ENCODE data around the gene BRAT1. TPM values are rescaled to one million over a fixed set of nuclear protein-coding genes. Genes with fewer than 3 reads are reported as not detected.

Gene BRAT1
- polyA plus RNA-seq, 3 donors from 2014 or later = 15.0 to 42.4 (median 19.2) TPM

DNA sequence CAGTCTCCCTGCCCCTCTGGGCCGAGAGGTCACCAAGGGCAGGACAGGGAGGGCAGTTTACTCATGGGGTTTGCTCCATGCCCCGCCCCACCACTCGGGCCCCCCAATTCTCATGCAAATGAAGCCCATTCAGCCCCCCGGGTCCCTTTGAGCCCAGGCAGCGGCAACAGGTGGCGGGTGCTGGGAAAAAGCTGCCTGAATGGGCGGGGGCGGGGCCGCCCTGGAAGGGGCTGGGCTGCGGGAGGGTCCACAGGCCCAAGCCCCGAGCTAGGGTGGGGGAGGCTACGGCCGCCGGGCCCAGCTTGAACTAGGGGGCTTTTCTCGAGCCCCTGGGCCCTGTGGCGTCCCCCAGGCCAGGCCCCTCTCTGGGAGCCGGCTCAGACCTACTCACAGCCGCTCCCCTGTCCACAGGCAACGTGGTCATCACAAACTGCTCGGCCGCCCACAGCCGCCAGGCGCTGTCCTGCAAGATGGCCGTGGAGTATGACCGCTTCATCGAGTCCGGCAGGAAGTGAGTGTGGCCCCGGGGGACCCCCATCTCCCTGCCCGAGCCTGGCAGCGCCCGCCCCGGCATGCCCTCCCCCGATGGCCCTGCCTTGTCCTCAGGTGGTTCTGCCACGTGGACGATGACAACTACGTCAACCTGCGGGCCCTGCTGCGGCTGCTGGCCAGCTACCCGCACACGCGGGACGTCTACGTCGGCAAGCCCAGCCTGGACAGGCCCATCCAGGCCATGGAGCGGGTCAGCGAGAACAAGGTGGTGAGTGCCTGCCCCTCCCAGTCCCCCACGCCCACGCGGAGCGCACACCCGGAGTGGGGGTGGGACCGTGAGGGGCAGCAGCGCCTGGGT, 30.3 kb downstream of the BRAT1 start:
- Mint-ChIP-seq H3K36me3 (peaks cover 4 to 5% (median 5%) of the 10 kb centered on the region in 3 donors), H3K4me3 (no peak overlapping the region), H3K27ac (peak overlapping the region in 2 of 6 donors; percentile 17 to 57), H3K27me3 (ENCODE audit: low read depth in 3 of 3) (peaks cover 22 to 57% (median 55%) of the 10 kb centered on the region in 3 donors), H3K9me3 (no peaks in the 10 kb centered on the region), H3K4me1 (peaks cover 55 to 57% of the 10 kb centered on the region in 2 donors)
- no peak for DNase-seq

DNA sequence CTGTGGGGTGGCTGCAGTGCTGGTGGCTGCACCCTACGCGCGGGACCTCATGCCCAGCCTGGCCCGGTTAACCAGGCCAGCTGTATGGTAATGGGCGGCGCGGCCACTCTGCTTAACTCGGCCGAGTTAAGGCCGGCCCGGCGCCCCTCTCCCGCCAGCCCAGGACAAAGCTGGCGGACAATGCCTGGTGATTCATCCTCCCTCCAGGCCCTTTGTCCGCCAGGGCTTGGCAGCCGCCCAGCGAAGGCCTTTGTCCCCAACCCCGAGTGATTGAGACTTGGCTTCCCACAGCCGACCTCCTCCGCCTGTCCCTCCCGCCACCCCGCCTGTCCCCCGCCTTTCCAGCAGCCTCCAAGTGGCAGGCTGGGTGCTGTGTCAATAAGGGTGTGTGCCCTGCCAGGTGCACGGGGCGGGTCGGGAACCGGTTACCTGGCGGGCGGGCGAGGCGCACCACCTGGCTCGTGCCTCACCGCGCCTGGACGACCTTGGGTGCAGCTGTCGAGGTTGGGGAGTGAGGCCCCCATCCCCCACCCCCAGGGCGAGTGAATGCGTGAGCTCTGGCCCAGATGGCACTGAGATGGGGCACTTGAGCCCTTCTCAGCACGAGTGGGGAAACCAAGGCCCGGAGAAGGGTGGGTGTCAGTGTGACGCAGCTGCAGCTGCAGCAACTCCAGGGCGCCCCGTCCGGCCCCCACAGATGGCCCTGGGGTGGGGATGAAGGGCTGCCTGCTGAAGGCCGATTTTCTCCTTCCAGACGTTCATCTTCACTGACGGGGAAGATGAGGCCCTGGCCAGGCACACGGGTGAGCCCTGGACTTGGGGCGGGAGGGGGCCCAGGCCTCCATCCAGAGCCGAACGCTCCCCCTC, 31.1 kb downstream of the BRAT1 start:
- DNase-seq = no peak
- Mint-ChIP-seq H3K4me3 (peak overlapping the region; percentile 33 to 94 (median 58)), H3K27me3 (ENCODE audit: low read depth in 3 of 3) (peaks cover 20 to 51% (median 46%) of the 10 kb centered on the region in 3 donors), H3K9me3 (no peaks in the 10 kb centered on the region), H3K4me1 (peaks cover 47 to 49% of the 10 kb centered on the region in 2 donors), H3K36me3 (peaks cover 4 to 5% (median 5%) of the 10 kb centered on the region in 3 donors), H3K27ac (peak overlapping the region in 3 of 6 donors; percentile 17 to 57 (median 34))

GRCh38 chr7:2523461-2523936, 31.8 kb downstream of the BRAT1 start:
- Mint-ChIP-seq H3K9me3 (no peaks in the 10 kb centered on the region), H3K4me3 (peak overlapping the region; percentile 93 to 97 (median 94)), H3K27me3 (ENCODE audit: low read depth in 3 of 3) (peaks cover 20 to 50% (median 45%) of the 10 kb centered on the region in 3 donors), H3K4me1 (peaks cover 42 to 43% of the 10 kb centered on the region in 2 donors), H3K36me3 (peaks cover 4 to 5% (median 5%) of the 10 kb centered on the region in 3 donors), H3K27ac (peak overlapping the region; percentile 92 to 97 (median 96))
- no peak for DNase-seq

- peaks cover 15 to 50% (median 40%) of the 10 kb centered on the region in 3 donors for H3K27me3 Mint-ChIP-seq (ENCODE audit: low read depth in 3 of 3)
- peaks cover 4 to 5% (median 5%) of the 10 kb centered on the region in 3 donors for H3K36me3 Mint-ChIP-seq
- peak overlapping the region; percentile 93 to 97 (median 94) for H3K4me3 Mint-ChIP-seq
- H3K9me3 Mint-ChIP-seq = no peaks in the 10 kb centered on the region
- H3K4me1 Mint-ChIP-seq = peaks cover 42 to 43% of the 10 kb centered on the region in 2 donors
- peak overlapping the region; percentile 92 to 97 (median 96) for H3K27ac Mint-ChIP-seq
- no peak for DNase-seq
These were observed 32.4 kb downstream of the BRAT1 start for GRCh38 chr7:2522780-2523433.

DNA sequence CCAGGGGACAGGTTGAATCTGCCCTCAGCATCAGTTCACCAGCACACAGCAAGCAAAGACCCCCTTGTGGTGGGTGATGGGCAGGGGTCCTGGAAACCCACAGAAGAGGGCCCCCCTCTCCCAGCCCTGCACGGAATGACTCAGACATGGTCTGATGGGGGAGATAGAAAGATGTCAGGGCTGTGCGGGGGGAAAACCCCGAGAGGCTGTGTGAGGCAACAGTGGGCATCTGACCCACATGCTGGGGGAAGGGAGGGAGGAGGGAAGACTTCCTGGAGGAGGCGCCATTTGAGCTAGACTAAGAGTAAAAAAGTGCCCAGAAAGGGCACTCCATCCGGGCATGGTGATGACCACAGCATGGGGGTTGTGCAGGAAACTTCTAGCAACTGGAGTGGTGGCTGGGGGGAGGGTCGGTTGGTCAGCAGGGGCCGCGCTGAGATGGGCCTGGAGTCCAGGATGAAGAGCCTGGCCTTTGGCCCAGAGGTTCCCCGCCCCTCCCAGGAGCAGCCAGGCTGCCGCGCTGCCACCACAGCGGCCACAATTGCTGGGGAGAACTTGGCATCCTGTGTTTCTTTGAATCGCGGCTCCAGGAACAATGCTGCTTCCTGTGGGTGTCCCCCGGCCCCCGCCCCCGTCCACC, 33.3 kb downstream of the BRAT1 start:
- Mint-ChIP-seq H3K27ac (peak overlapping the region; percentile 92 to 97 (median 96)), H3K4me3 (peak overlapping the region; percentile 93 to 97 (median 94)), H3K27me3 (ENCODE audit: low read depth in 3 of 3) (peaks cover 15 to 48% (median 33%) of the 10 kb centered on the region in 3 donors), H3K4me1 (peaks cover 37 to 39% of the 10 kb centered on the region in 2 donors), H3K9me3 (no peaks in the 10 kb centered on the region), H3K36me3 (peaks cover 0 to 5% (median 0%) of the 10 kb centered on the region in 3 donors)
- peak; percentile 74 to 81 (median 80) for DNase-seq

DNA sequence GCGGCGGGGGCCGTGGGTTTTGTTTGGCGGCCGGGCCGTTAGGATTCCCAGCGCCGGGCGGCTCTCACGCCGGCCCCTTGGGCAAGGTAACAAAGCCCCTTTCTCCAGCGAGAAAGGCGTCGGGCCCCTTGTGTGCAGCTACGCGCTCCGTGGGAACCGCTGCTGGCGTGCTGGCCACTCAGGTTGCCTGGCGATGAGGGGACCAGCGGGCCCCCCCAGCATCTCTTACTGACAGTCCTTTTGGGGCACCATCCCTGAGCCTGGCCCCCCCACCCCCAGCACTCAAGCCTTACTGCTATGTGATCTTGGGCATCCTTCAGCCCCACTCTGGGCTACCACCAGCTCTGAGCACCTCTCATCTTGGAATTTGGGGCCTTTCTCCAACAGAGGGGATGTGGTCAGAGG, 34.0 kb downstream of the BRAT1 start:
- H3K4me3 Mint-ChIP-seq = peak overlapping the region; percentile 93 to 97 (median 94)
- H3K36me3 Mint-ChIP-seq = peaks cover 0 to 5% (median 0%) of the 10 kb centered on the region in 3 donors
- H3K27me3 Mint-ChIP-seq (ENCODE audit: low read depth in 3 of 3) = peaks cover 15 to 47% (median 31%) of the 10 kb centered on the region in 3 donors
- no peak for DNase-seq
- peaks cover 37% of the 10 kb centered on the region in 2 donors for H3K4me1 Mint-ChIP-seq
- peak overlapping the region; percentile 92 to 97 (median 96) for H3K27ac Mint-ChIP-seq
- H3K9me3 Mint-ChIP-seq = no peaks in the 10 kb centered on the region

DNA sequence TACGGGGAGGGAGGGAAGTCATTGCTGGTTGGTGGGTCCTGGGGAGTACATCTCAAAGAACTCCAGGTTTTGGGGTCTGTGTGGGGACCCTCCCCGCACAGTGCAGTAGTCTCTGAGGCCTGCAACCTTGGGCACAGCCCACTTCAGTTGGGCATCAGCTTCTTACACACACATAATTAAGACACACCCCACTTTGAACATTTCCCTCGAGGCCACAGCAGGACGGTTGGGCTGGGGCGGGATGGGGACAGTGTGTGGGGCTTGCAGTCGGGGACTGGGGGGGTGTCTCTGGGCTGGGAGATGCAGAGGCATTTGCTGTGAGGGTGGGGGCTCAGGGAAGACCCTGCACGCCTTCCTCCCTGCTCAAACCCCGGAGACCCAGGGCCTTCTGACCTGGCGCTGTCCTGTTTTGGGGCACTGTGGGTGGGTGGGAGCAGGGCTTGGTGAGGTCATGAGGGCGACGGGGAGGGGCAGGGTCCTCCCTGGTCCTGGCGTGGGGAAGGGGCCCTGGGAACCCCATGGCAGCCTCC, 34.5 kb downstream of the BRAT1 start:
- H3K9me3 Mint-ChIP-seq = no peaks in the 10 kb centered on the region
- H3K36me3 Mint-ChIP-seq = peaks cover 0 to 5% (median 0%) of the 10 kb centered on the region in 3 donors
- DNase-seq = no peak
- H3K27ac Mint-ChIP-seq = peak overlapping the region; percentile 87 to 97 (median 94)
- H3K4me3 Mint-ChIP-seq = peak overlapping the region; percentile 95 to 99 (median 97)
- peaks cover 37% of the 10 kb centered on the region in 2 donors for H3K4me1 Mint-ChIP-seq
- H3K27me3 Mint-ChIP-seq (ENCODE audit: low read depth in 3 of 3) = peaks cover 15 to 47% (median 27%) of the 10 kb centered on the region in 3 donors

DNA sequence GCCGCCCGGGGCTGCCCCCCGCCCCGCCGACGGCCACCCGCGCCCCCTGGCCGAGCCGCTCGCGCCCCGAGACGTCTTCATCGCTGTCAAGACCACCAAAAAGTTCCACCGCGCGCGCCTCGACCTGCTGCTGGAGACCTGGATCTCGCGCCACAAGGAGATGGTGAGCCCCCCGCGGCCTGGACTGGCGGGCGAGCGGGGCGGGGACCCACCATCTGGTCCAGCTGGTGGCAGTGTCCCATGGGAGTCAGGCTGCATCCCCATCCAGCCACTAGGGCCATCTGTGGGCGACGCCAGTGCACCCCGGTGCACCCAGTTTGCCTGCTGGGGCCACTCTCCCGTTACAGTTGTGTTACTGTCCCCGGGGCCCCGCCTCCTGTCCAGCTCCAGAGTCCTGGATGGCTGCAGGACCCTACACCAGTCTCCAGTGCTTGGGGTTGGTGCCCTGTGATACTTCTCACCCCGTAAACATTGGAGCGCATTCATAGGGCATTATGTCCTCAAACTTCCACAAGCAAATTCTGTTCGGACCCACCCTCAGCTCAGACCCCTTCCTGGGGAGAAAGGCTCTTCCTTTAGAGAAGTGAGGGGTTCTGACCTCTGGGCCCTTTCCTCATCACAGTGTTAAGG, 35.1 kb downstream of the BRAT1 start:
- peaks cover 13 to 43% (median 25%) of the 10 kb centered on the region in 3 donors for H3K27me3 Mint-ChIP-seq (ENCODE audit: low read depth in 3 of 3)
- DNase-seq = no peak
- H3K9me3 Mint-ChIP-seq = no peaks in the 10 kb centered on the region
- peaks cover 0 to 5% (median 0%) of the 10 kb centered on the region in 3 donors for H3K36me3 Mint-ChIP-seq
- peak overlapping the region; percentile 95 to 99 (median 97) for H3K4me3 Mint-ChIP-seq
- peak overlapping the region; percentile 87 to 97 (median 94) for H3K27ac Mint-ChIP-seq
- peaks cover 37% of the 10 kb centered on the region in 2 donors for H3K4me1 Mint-ChIP-seq

DNA sequence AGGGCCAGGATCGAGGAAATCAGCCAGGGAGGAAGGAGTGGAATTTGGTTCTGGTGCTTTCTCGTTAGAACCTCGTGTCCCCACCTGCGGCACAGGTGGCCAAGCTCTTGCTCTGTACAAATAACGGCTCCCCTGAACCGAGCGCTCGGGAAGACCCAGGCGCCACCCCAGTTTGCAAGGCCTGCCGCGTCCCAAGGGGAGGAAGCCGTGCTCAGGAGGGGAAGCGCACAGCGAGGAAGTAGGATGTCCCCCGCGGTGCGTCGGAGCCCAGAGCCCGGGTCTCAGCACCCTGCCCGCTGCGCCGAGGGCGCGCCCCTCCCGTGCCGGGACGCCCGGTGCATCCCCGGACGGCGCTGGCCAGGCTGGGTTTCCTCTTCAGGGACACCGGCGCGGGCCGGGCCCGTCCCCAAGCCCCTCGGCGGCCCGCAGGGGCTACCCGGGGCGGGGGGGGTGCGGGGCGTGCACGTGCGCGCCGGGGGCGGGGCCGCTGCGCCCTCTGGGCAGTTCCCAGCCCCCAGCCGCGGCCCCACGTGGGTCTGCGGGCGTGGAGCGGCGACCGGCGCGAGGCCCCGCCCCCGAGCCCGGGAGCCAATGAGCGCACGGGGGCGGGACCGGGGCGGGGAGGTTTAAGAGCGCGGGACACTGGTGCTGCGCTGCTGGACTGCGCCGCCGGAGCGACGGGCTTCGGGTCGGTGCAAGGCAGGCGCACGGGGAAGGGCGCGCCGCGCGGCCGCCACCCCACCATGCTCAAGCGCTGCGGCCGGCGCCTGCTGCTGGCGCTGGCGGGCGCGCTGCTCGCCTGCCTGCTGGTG, 36.0 kb downstream of the BRAT1 start, which contains the start of gene LFNG:
LFNG (plus strand) TSS at position 656 of the 812 bp plus-strand sequence; CDS start at position 744, 88 bp downstream.
- peaks cover 0 to 5% (median 0%) of the 10 kb centered on the region in 3 donors for H3K36me3 Mint-ChIP-seq
- H3K4me3 Mint-ChIP-seq = peak within 1 kb of the TSS; percentile 95 to 99 (median 97)
- H3K4me1 Mint-ChIP-seq = peaks cover 37% of the 10 kb centered on the region in 2 donors
- peak within 1 kb of the TSS; percentile 87 to 97 (median 94) for H3K27ac Mint-ChIP-seq
- H3K27me3 Mint-ChIP-seq (ENCODE audit: low read depth in 3 of 3) = peaks cover 13 to 38% (median 25%) of the 10 kb centered on the region in 3 donors
- no peaks in the 10 kb centered on the region for H3K9me3 Mint-ChIP-seq
- peak; percentile 87 to 91 (median 90) for DNase-seq

GRCh38 chr7:2518737-2519118, 36.6 kb downstream of the BRAT1 start:
- Mint-ChIP-seq H3K27ac (peak overlapping the region; percentile 57 to 86 (median 76)), H3K36me3 (peaks cover 0 to 5% (median 0%) of the 10 kb centered on the region in 3 donors), H3K4me1 (peaks cover 33 to 37% of the 10 kb centered on the region in 2 donors)

More at GRCh38 chr7:2518737-2519118, 36.6 kb downstream of the BRAT1 start:
- peaks cover 13 to 36% (median 25%) of the 10 kb centered on the region in 3 donors for H3K27me3 Mint-ChIP-seq (ENCODE audit: low read depth in 3 of 3)
- H3K4me3 Mint-ChIP-seq = peak overlapping the region; percentile 74 to 86 (median 81)
- DNase-seq = no peak
- H3K9me3 Mint-ChIP-seq = no peaks in the 10 kb centered on the region
